ENCODE data around the gene RPS17.

DNA sequence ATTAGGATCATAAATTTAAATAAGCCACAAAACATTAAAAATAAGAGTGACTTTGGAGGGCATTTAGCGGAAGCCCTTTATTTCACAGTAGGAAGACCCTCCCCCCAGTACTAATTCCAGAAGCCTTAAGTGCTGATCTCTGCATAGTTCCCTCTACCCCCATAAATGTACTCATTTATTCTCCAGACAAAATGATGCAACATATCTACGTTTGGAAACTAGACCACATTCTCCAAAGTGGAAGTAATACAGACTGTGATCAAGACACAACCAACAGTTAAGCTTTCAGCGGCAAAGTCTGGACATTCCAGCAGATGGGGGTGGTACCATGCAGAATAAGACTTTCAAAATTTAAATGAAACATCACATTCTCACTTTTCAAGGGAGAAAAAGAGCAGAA lies 44.8 kb upstream of the RPS17 start:
- no peak for TF ChIP-seq CTCF (IDR thresholded peaks at IDR 0.05)
- no peak for TF ChIP-seq POLR2A (IDR thresholded peaks at IDR 0.05)

Data from lower leg skin (tissue), 3 donors.